ENCODE results near the gene IFITM5. TPM values are rescaled to one million over a fixed set of nuclear protein-coding genes. Genes with fewer than 3 reads are reported as not detected.

IFITM5 gene
- total RNA-seq, 1 experiment from 2014 or later, result not detected

DNA sequence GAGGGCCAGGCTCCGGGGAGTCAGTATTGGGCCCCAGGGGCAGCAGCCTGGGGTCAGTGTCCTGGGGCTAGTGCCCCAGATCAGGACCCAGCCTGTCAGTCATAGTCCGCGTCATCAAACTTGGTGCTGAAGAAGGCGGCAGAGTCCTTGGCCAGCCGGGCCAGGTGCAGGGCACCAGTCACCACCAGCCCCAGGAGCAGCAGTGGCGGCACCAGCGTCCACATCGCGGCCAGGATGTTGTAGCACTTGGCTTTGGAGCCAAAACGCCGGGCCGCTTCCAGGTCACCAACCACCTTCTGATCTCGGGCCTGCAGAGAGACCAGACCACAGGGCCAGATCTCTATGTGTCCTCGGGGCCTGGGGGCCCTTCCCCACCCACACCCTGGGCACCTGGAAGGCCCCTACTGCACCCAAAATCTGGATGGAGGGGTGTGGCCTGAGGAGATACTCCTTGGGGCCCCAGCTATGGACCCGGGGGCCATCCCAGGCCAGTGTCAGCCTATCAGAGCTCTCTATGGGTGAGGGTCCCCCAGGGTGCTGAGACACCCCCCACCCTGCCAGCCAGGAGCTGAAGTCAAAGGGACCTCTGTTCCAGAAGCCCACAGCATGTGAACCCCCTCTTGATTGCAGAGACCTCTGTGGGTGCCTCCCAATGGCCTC lies 790 bp downstream of the IFITM5 start:
- peak overlapping the region; percentile 35 for H3K27ac ChIP-seq (ENCODE audit: low read length)
- BruUV-seq (replicated peaks), result no TSS peak
- POLR2A ChIA-PET, result no interaction called here
- no peak overlapping the region for H3K4me3 ChIP-seq (ENCODE audit: low read depth in 2 of 2, low read length in 2 of 2)
- intact Hi-C loops (cut with micrococcal nuclease; ENCODE audit: unreplicated experiment) (no loop called here), in situ Hi-C loops (cut with HindIII; ENCODE audit: low pct_unique_long_range_greater_than_20kb, low sequenced_read_pairs) (no loop called here)
- no peaks in the 10 kb centered on the region for H3K9me3 ChIP-seq (ENCODE audit: control insufficient read depth, insufficient read depth, low read depth, low read length)
- CTCF ChIA-PET, result no interaction called here
- no peaks in the 10 kb centered on the region for H3K36me3 ChIP-seq (ENCODE audit: control insufficient read depth, insufficient read depth, low read length)
- DNase-seq (ENCODE audit: low read depth, low spot score), result no peak
- H3K4me1 ChIP-seq (ENCODE audit: control insufficient read depth, insufficient read depth, low read length), result peaks cover 38% of the 10 kb centered on the region
- H3K27me3 ChIP-seq (ENCODE audit: control insufficient read depth, insufficient read depth, low read length), result no peaks in the 10 kb centered on the region
- TF ChIP-seq POLR2AphosphoS5 (IDR thresholded peaks at IDR 0.05; ENCODE audit: low read depth, low read length) (peak; percentile 28; the same call in 1 of the 2 replicates), TCF7L2 (IDR thresholded peaks at IDR 0.05; ENCODE audit: low read depth, low read length) (no peak)
- ATAC-seq, result peak; percentile 35

DNA sequence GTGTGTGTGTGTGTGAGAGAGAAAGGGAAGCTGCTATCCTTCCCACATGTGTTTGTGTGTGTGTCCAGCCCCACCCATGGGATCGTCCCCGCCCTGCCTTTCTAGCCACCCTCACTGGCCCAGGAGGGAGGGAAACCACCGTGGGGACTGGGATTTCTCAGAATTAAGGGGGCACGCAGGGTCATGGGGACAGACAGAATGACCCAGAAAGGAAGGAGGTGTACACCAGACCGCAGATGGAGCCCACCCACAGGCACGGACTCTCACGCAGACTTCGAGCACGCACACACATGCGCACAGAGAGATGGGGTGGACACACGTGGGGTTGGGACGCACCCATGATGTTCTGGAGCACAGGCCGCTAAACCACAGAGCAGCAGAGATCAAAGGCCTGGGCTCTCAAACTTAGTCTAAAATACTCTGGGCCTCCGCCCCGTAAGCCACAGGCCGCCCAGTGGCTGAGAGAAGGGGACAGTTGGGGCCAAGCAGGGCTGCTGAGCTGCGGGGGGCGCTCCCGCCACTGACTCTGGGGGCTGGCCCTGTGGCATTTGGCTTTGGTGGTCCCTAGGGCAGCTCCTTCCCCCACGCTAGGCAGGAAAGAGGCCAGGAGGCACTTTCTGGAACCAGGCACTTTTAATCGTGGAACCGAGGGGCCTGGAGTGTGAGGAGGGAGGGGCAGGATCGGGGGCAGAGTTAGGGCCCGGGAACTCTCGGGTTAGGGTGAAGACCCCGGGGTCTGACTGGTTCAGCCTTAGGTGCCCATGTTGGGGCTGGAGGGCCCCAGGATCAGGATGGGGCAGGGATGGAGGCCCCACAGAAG lies 1.5 kb downstream of the IFITM5 start:
- intact Hi-C loops (cut with micrococcal nuclease; ENCODE audit: unreplicated experiment) (no loop called here), in situ Hi-C loops (cut with HindIII; ENCODE audit: low pct_unique_long_range_greater_than_20kb, low sequenced_read_pairs) (no loop called here)
- ChIA-PET CTCF (no interaction called here), POLR2A (no interaction called here)
- peak; percentile 86 for TF ChIP-seq TCF7L2 (IDR thresholded peaks at IDR 0.05; ENCODE audit: low read depth, low read length)
- TF ChIP-seq POLR2AphosphoS5 (IDR thresholded peaks at IDR 0.05; ENCODE audit: low read depth, low read length), result no peak
- no peaks in the 10 kb centered on the region for H3K27me3 ChIP-seq (ENCODE audit: control insufficient read depth, insufficient read depth, low read length)
- BruUV-seq (replicated peaks), result no TSS peak
- no peak overlapping the region for H3K4me3 ChIP-seq (ENCODE audit: low read depth in 2 of 2, low read length in 2 of 2)
- DNase-seq (ENCODE audit: low read depth, low spot score), result no peak
- peak; percentile 15 for ATAC-seq
- H3K4me1 ChIP-seq (ENCODE audit: control insufficient read depth, insufficient read depth, low read length), result peaks cover 42% of the 10 kb centered on the region
- H3K36me3 ChIP-seq (ENCODE audit: control insufficient read depth, insufficient read depth, low read length), result no peaks in the 10 kb centered on the region
- H3K9me3 ChIP-seq (ENCODE audit: control insufficient read depth, insufficient read depth, low read depth, low read length), result no peaks in the 10 kb centered on the region
- H3K27ac ChIP-seq (ENCODE audit: low read length), result peak overlapping the region; percentile 35

DNA sequence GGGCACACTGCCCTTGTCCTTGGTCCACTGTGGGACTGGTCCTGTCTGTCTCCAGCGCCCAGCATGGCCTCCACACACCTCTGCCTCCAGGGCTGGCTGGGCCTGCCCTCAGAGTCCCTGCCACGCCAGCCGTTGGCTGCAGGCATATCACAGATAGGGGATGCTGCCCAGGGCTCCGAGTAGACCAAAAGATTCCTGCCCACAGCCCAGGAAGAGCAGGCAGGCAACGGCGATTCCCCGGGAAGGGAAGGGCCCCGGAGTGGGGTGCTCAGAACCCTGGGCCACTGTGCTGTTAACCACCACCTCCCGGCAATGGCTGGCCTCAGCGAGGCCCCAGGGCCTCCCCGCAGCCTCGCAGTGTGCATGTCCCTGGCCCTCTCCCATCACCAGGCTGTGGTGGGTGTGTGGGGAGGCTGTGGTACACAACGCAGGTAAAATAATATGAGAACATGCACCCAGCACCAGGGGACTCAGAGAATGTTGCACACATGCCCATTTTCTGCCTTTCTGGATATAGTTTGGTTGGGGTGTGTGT lies 2.2 kb downstream of the IFITM5 start:
- ChIA-PET CTCF (no interaction called here), POLR2A (no interaction called here)
- Histone ChIP-seq H3K27ac (ENCODE audit: low read length) (no peak overlapping the region; the same call in 1 of the 2 replicates), H3K36me3 (ENCODE audit: control insufficient read depth, insufficient read depth, low read length) (no peaks in the 10 kb centered on the region), H3K9me3 (ENCODE audit: control insufficient read depth, insufficient read depth, low read depth, low read length) (no peaks in the 10 kb centered on the region), H3K4me1 (ENCODE audit: control insufficient read depth, insufficient read depth, low read length) (peaks cover 42% of the 10 kb centered on the region), H3K27me3 (ENCODE audit: control insufficient read depth, insufficient read depth, low read length) (no peaks in the 10 kb centered on the region), H3K4me3 (ENCODE audit: low read depth in 2 of 2, low read length in 2 of 2) (no peak overlapping the region)
- in situ Hi-C loops (cut with HindIII; ENCODE audit: low pct_unique_long_range_greater_than_20kb, low sequenced_read_pairs), result no loop called here
- ATAC-seq (peak; percentile 12), DNase-seq (ENCODE audit: low read depth, low spot score) (no peak)
- no TSS peak for BruUV-seq (replicated peaks)
- intact Hi-C loops (cut with micrococcal nuclease; ENCODE audit: unreplicated experiment), result no loop called here
- TF ChIP-seq, protein P1, sequence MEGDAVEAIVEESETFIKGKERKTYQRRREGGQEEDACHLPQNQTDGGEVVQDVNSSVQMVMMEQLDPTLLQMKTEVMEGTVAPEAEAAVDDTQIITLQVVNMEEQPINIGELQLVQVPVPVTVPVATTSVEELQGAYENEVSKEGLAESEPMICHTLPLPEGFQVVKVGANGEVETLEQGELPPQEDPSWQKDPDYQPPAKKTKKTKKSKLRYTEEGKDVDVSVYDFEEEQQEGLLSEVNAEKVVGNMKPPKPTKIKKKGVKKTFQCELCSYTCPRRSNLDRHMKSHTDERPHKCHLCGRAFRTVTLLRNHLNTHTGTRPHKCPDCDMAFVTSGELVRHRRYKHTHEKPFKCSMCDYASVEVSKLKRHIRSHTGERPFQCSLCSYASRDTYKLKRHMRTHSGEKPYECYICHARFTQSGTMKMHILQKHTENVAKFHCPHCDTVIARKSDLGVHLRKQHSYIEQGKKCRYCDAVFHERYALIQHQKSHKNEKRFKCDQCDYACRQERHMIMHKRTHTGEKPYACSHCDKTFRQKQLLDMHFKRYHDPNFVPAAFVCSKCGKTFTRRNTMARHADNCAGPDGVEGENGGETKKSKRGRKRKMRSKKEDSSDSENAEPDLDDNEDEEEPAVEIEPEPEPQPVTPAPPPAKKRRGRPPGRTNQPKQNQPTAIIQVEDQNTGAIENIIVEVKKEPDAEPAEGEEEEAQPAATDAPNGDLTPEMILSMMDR (IDR thresholded peaks at IDR 0.05), result no peak
- TF ChIP-seq, protein P2, sequence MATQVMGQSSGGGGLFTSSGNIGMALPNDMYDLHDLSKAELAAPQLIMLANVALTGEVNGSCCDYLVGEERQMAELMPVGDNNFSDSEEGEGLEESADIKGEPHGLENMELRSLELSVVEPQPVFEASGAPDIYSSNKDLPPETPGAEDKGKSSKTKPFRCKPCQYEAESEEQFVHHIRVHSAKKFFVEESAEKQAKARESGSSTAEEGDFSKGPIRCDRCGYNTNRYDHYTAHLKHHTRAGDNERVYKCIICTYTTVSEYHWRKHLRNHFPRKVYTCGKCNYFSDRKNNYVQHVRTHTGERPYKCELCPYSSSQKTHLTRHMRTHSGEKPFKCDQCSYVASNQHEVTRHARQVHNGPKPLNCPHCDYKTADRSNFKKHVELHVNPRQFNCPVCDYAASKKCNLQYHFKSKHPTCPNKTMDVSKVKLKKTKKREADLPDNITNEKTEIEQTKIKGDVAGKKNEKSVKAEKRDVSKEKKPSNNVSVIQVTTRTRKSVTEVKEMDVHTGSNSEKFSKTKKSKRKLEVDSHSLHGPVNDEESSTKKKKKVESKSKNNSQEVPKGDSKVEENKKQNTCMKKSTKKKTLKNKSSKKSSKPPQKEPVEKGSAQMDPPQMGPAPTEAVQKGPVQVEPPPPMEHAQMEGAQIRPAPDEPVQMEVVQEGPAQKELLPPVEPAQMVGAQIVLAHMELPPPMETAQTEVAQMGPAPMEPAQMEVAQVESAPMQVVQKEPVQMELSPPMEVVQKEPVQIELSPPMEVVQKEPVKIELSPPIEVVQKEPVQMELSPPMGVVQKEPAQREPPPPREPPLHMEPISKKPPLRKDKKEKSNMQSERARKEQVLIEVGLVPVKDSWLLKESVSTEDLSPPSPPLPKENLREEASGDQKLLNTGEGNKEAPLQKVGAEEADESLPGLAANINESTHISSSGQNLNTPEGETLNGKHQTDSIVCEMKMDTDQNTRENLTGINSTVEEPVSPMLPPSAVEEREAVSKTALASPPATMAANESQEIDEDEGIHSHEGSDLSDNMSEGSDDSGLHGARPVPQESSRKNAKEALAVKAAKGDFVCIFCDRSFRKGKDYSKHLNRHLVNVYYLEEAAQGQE (IDR thresholded peaks at IDR 0.05; ENCODE audit: insufficient read depth in 1 of 2, low read depth in 2 of 2, low read length in 1 of 2), result no peak
- TF ChIP-seq SIN3A (IDR thresholded peaks at IDR 0.05; ENCODE audit: borderline replicate concordance, insufficient read depth, low read depth, low read length) (no peak), TCF7L2 (IDR thresholded peaks at IDR 0.05; ENCODE audit: low read depth, low read length) (no peak), POLR2AphosphoS5 (IDR thresholded peaks at IDR 0.05; ENCODE audit: low read depth, low read length) (0 out of 2 replicates have a peak, but pooled peaks have one; percentile 15)
